Aorta (tissue), 5 donors: Measurements from ENCODE around the gene ZSCAN12. TPM values are rescaled to one million over a fixed set of nuclear protein-coding genes. Genes with fewer than 3 reads are reported as not detected.

Source experiments
- ATAC-seq: fragments of 200-7000 bp; cut with Tn5 transposase; one replicate; pipeline ENCODE4 v1.9.1; 2022; ENCODE audit warnings: moderate library complexity; ENCODE audit not compliant: low FRiP score
- DNase-seq, 2 donors: peaks; one replicate each; pipeline ENCODE4 v3.0.0-alpha.2; 2020
- H3K27ac ChIP-seq, 2 donors: one replicate each; pipeline ENCODE4 v1.5.1; 2013; ENCODE audit warnings: low read length in 2 of 2, mild to moderate bottlenecking in 2 of 2, moderate library complexity in 2 of 2, control low read depth in 1 of 2, inconsistent platforms in 1 of 2, low read depth in 1 of 2
- H3K27me3 ChIP-seq, 2 donors: one replicate each; pipeline ENCODE4 v1.6.1; 2013; ENCODE audit warnings: control low read depth in 1 of 2, low read length in 1 of 2, mild to moderate bottlenecking in 1 of 2, moderate library complexity in 1 of 2; ENCODE audit not compliant: insufficient read depth in 2 of 2, control insufficient read depth in 1 of 2
- H3K36me3 ChIP-seq, 2 donors: one replicate each; pipeline ENCODE4 v1.6.1; 2013; ENCODE audit warnings: control low read depth in 1 of 2, low read length in 1 of 2, mild to moderate bottlenecking in 1 of 2; ENCODE audit not compliant: insufficient read depth in 2 of 2, control insufficient read depth in 1 of 2
- H3K4me1 ChIP-seq, 2 donors: one replicate each; pipeline ENCODE4 v1.6.1; 2013; ENCODE audit warnings: low read length in 2 of 2, control low read depth in 1 of 2, mild to moderate bottlenecking in 1 of 2, moderate library complexity in 1 of 2; ENCODE audit not compliant: insufficient read depth in 2 of 2, control insufficient read depth in 1 of 2
- H3K4me3 ChIP-seq, 2 donors: one replicate each; pipeline ENCODE4 v1.5.1; 2013; ENCODE audit warnings: low read length in 2 of 2, control low read depth in 1 of 2, mild to moderate bottlenecking in 1 of 2
- H3K9me3 ChIP-seq: one replicate; pipeline ENCODE4 v1.6.1; 2013; ENCODE audit warnings: mild to moderate bottlenecking, low read length; ENCODE audit not compliant: control insufficient read depth
- WGBS, 2 donors: extraction: QIAGEN DNeasy Blood & Tissue Kit; methylation state at CpG; one replicate each; pipeline ENCODE4 v1.1.7; 2013; 5-methylcytosine and 5-hydroxymethylcytosine counted together
- intact Hi-C, 2 donors: fragments of 100-400 bp; cut with DNase I; formaldehyde crosslinking; loops; one replicate each; pipeline versions ENCODE4 v1.14.2 to v1.15.0; 2022
- polyA plus RNA-seq, 2 donors: library from polyadenylated mRNA; stranded (reverse); fragments of 200-250 nt; gene quantifications; one replicate each; pipeline ENCODE4 v1.2.3, GENCODE V29; 2013
- total RNA-seq, 2 donors: library from RNA; stranded (reverse); fragmentation: NEBNext Ultra II Directional; extraction: Animal tissue kit (Norgen Biotek cat#: 25700); gene quantifications; one replicate each; pipeline ENCODE4 v1.2.1, GENCODE V29; 2021
- donor health status: healthy with polysubstance abuse.
- donor health status: Bipolar disorder and iron deficiency.
- donor health status: DM: no; HTN: no; CAD: no.
- donor health status: DM: no; HTN: no; CAD: no.
- donor health status: DM: yes; HTN: yes; CAD: no.

The ZSCAN12 gene
- total and polyA plus RNA-seq, 4 donors, result 2.3 to 7.0 (median 4.1) TPM

DNA sequence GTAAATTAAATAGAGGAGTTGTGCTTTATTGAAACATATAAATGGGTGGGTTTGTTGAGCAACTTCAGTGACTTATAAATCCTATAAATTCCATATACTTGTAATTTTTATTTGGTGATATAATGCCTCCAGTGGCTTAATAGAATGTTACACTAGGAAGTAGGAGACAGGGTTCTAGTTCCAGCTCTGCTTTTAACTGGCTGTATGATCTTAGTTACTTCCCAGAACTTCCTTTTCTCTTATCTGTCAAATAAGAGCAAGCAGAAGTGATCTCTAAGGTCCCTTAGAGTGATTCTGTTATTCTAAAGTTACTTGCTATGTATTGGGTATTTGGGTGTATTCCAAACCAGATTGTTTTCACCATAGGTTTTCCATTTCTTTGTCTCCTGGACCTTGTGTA, 33.6 kb upstream of the ZSCAN12 start:
- no peak overlapping the region for H3K4me3 ChIP-seq
- intact Hi-C loops, result no loop called here
- no peak overlapping the region for H3K27ac ChIP-seq
- ATAC-seq, result no peak
- H3K36me3 ChIP-seq, result peaks cover 2 to 4% of the 10 kb centered on the region in 2 donors
- no peaks in the 10 kb centered on the region for H3K9me3 ChIP-seq
- no peak for DNase-seq
- no peaks in the 10 kb centered on the region for H3K27me3 ChIP-seq
- no peaks in the 10 kb centered on the region for H3K4me1 ChIP-seq

DNA sequence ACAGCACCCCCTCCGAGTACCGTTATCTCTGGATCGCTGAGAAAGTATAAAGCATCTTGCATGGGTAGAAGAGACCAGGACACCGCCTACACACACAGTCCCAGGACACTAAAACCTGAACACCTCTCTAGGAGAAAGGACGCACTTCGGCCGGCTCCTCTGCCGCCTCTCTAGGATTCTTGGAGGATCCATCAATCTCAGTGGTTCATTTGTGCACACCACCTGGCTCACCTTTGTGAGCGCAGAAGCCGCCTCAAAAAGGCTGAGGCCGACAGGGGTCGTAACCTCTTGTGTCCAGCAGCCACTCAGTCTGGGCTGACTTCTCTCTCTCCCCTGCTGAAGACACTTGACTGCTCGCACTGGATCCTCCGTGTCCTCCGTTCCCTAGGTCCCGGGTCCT, 30.2 kb upstream of the ZSCAN12 start:
- peaks cover 2 to 7% of the 10 kb centered on the region in 2 donors for H3K36me3 ChIP-seq
- 87 to 92% methylated on average over 16 of the region's 16 CpGs for WGBS, 2 donors
- H3K4me3 ChIP-seq, result no peak overlapping the region
- no peak overlapping the region for H3K27ac ChIP-seq
- intact Hi-C loops, result no loop called here
- H3K9me3 ChIP-seq, result no peaks in the 10 kb centered on the region
- no peaks in the 10 kb centered on the region for H3K27me3 ChIP-seq
- H3K4me1 ChIP-seq, result no peaks in the 10 kb centered on the region
- ATAC-seq (no peak), DNase-seq (no peak)

GRCh38 chr6:28425944-28426541, 26.5 kb upstream of the ZSCAN12 start:
- WGBS, 2 donors, result 86 to 92% methylated on average over 4 of the region's 4 CpGs
- no peaks in the 10 kb centered on the region for H3K4me1 ChIP-seq
- DNase-seq (no peak), ATAC-seq (no peak)
- no peaks in the 10 kb centered on the region for H3K9me3 ChIP-seq
- intact Hi-C loops, result no loop called here
- H3K36me3 ChIP-seq, result peaks cover 0 to 4% of the 10 kb centered on the region in 2 donors
- no peaks in the 10 kb centered on the region for H3K27me3 ChIP-seq
- H3K27ac ChIP-seq, result no peak overlapping the region
- H3K4me3 ChIP-seq, result no peak overlapping the region

- Histone ChIP-seq H3K4me1 (no peaks in the 10 kb centered on the region), H3K36me3 (peaks cover 0 to 4% of the 10 kb centered on the region in 2 donors), H3K27ac (no peak overlapping the region), H3K27me3 (no peaks in the 10 kb centered on the region), H3K9me3 (no peaks in the 10 kb centered on the region), H3K4me3 (no peak overlapping the region)
- intact Hi-C loops, result no loop called here
- ATAC-seq (no peak), DNase-seq (no peak)
Measured at GRCh38 chr6:28424163-28424562, 24.6 kb upstream of the ZSCAN12 start.

DNA sequence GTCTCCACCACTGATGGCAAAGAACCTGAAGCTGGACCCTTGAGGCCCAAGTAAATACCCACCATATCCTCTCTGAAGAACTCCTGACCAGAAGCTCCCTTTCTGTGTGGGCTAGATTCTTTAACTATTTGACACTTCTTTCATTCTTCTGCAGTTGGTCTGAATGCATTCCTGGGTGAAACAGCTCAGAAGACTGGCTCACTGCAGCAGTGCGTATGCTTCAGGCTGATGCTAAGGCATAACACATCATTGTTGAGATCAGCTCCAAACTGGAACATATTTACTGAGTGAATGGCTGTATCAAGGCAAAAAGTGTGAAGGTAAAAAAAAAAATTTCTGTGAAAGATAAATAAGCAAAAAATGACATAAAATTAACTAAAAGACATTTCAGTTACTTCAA, 24.0 kb upstream of the ZSCAN12 start:
- DNase-seq (no peak), ATAC-seq (no peak)
- no peaks in the 10 kb centered on the region for H3K27me3 ChIP-seq
- H3K4me3 ChIP-seq, result no peak overlapping the region
- intact Hi-C loops, result no loop called here
- peaks cover 0 to 4% of the 10 kb centered on the region in 2 donors for H3K36me3 ChIP-seq
- WGBS, 2 donors, result 94 to 97% methylated on average over 1 of the region's 1 CpG
- H3K9me3 ChIP-seq, result no peaks in the 10 kb centered on the region
- H3K27ac ChIP-seq, result no peak overlapping the region
- no peaks in the 10 kb centered on the region for H3K4me1 ChIP-seq

DNA sequence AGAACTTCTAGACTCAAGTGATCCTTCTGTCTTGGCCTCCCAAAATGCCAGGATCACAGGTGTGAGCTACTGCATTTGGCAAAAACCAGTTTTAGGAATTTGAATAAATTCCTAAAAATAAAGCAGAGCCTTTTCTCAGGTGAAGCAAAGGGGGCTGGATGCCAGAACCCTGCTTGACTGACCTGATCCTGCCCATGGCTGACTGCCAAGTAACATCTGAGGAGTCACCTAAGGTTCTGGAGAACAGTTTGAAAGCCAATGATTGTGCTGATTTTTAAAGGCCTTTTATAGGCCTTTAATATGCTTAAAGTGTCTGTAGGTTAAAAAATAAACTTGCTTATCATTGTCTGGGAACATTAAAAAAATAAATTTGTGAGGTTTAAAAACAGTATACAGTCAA, 14.1 kb upstream of the ZSCAN12 start:
- Histone ChIP-seq H3K27me3 (no peaks in the 10 kb centered on the region), H3K4me1 (no peaks in the 10 kb centered on the region), H3K36me3 (no peaks in the 10 kb centered on the region), H3K27ac (no peak overlapping the region), H3K4me3 (no peak overlapping the region), H3K9me3 (peaks cover 2% of the 10 kb centered on the region)
- ATAC-seq, result no peak
- no peak for DNase-seq
- intact Hi-C loops, result no loop called here

DNA sequence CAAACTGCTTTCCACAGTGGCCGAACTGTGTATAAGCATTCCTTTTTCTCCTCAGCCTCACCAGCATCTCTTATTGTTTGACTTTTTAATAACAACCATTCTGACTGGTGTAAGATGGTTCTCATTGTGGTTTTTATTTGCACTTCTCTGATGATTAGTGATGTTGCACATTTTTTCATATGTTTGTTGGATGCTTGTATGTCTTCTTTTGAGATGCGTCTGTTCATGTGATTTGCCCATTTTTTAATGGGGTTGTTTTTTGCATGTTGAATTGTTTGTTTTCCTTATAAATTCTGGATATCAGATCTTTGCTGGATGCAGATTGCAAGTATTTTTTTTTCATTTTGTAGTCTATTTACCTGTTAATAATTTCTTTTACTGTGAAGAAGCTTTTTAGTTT, 11.2 kb upstream of the ZSCAN12 start:
- no peak for ATAC-seq
- WGBS, 2 donors, result 98% methylated on average over 2 of the region's 2 CpGs
- intact Hi-C loops, result no loop called here
- Histone ChIP-seq H3K4me1 (no peaks in the 10 kb centered on the region), H3K36me3 (no peaks in the 10 kb centered on the region), H3K4me3 (no peak overlapping the region), H3K9me3 (peaks cover 2% of the 10 kb centered on the region), H3K27me3 (no peaks in the 10 kb centered on the region), H3K27ac (no peak overlapping the region)
- DNase-seq, result no peak

GRCh38 chr6:28408076-28408802, 8.7 kb upstream of the ZSCAN12 start:
- ATAC-seq, result no peak

GRCh38 chr6:28407401-28407800, 7.9 kb upstream of the ZSCAN12 start:
- no peak for ATAC-seq
- H3K27ac ChIP-seq, result no peak overlapping the region
- H3K36me3 ChIP-seq, result no peaks in the 10 kb centered on the region
- intact Hi-C loops, result no loop called here
- no peaks in the 10 kb centered on the region for H3K9me3 ChIP-seq
- H3K4me3 ChIP-seq, result no peak overlapping the region
- H3K27me3 ChIP-seq, result no peaks in the 10 kb centered on the region
- H3K4me1 ChIP-seq, result no peaks in the 10 kb centered on the region
- 55 to 56% methylated on average over 2 of the region's 2 CpGs for WGBS, 2 donors
- DNase-seq, result no peak

More at GRCh38 chr6:28408076-28408802, 8.7 kb upstream of the ZSCAN12 start:
- no peaks in the 10 kb centered on the region for H3K27me3 ChIP-seq
- H3K9me3 ChIP-seq, result no peaks in the 10 kb centered on the region
- no peaks in the 10 kb centered on the region for H3K36me3 ChIP-seq
- H3K4me1 ChIP-seq, result no peaks in the 10 kb centered on the region
- intact Hi-C loops, result no loop called here
- no peak overlapping the region for H3K27ac ChIP-seq
- 88 to 91% methylated on average over 5 of the region's 5 CpGs for WGBS, 2 donors
- H3K4me3 ChIP-seq, result no peak overlapping the region
- no peak for DNase-seq
